Measurements from ENCODE around the gene TRMT2A.

TRMT2A gene

DNA sequence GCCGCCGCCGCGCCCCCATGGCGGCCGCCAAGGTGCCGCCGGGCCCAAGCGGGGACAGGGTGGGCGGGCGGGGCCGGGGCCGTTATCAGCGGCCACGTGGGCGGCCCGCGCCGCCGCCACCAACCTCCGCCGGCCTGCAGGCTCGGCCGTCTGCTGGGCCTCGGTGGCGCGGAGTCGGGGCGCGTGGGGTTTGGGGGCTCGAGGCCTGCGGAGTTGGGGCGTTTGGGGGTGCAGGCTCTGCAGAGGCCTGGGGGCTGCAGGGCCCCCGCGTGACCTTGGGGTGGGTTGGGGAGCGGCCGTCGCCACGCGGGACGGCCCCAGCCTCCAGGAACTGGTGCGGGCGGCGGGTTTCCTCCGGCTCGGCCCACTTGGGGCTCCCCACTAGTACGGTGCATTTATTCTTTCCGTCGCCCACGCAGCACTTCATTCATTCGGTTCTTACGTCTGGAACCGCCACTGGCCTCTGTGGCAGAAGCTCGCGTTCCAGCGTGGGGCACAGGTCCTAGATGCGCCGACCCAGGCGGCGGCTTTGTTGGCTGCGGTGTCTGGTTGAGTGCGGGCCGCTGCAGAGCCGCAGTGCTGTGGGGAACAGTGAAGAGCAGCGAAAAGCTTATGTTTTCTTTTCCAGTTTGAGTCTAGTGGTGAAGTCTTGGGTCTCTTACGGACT is 740 bp upstream of the TRMT2A start:
- DNase-seq = peak; percentile 16 to 54 (median 40)

DNA sequence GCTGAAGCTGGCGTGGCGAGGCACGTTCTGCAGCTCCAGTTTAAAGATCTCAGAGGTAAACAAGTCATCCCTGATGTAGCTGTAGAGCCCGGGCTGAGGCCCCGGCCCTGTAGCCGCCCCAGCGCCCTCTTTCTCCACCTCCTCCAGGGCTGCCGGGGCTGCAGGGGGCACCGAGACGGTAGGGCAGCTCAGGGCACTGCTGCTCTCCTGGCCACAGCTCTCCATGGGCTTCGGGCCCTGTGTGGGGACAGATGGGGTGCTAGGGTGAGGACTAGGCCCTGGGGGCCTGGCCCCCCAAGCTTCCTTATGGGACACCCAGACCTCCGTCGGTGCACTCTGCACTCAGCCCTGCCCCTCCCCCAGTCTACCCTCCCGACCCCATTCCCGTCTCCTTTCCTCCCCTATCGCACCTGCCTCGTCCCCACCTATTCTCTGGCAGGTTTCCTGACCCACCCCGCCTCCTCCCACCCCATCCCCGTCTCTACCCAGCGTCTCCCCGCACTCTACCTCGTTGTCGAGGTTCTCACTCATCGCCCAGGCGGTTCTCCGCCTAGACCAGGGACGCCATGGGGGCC is 563 bp downstream of the TRMT2A start:
- no peak for DNase-seq

DNA sequence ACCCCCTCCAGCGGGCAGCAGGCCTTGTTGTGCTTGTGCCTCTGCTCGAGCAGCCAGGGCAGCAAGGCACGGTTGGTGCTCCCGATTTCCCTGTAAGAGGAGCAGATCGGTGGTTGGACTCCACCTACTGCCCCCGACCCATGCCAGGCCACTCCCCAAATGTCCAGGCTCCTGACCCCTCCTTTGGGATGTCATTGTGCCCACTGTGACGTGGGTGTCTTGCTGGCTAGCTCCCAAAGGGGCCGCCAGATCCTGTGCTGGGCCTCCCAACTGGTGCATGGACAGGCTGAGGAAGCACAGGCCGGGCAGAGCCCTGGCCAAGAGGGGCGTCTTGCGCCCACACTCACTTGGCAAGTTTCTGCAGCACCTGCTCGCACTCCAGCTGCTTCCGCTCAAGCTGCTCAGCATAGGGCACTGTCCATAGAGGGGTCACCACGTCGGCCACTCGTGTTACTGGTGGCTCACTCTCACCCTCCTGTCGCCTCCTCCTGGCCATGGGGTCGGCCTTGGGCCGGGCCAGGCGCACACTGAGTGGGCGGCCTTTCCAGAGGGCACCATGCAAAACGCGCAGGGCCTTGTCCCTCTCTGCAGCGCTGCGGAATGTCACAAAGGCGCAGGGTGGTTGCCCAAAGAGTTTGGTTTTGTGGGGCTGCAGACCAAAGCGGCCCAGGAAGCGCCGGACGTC is 1.2 kb downstream of the TRMT2A start, which contains the start of gene RANBP1:
Gene RANBP1, plus strand, starts transcription at position 414 of the 685 bp plus-strand sequence. Its CDS starts 81 bp downstream, at position 495.
- no peak for DNase-seq

DNA sequence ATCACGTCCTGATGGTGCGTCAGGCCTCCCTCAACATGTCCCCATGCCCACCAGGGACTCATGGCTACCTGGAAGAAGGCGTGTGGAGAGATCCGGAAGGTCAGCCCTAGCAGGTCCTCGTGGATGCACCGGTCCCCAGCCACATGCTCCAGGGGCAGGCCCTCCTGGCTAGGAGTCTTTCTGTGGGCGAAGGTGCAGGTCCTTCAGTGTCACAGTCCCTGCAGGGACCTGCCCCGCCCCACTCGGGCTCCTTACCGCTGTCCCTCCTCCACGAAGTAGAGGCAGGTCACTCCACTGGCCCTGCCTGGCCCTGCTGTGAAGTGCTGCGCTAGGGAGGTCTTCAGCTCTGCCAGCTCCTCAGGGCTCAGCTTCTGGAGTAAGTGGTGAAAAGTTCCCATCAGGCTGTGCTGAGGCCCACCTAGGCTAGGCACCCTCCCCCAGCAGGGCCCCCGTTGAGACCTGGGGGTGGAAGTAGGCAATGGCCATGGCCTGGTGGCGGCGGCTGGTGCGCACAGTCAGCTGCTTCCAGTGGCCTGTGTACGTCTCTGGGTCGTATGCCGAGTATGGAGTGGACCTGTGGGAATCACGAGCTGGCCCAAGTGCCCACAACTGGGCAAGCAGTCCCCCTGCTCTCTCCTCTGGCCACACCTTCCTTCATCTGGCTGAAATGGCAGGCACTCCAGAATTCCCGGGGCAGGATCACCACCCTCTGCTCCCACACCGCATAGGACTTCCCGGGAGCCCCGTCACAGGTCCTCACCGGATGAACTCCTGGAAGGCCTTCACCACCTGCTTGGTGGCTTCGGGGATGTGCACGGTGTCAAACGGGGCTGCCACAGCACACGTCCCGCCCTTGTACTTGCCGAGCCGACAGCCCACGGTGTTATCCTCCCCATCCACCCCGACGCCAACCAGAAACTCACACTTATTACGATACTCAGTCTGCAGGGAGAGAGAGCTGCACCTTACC is 2.2 kb downstream of the TRMT2A start:
- no peak for DNase-seq

DNA sequence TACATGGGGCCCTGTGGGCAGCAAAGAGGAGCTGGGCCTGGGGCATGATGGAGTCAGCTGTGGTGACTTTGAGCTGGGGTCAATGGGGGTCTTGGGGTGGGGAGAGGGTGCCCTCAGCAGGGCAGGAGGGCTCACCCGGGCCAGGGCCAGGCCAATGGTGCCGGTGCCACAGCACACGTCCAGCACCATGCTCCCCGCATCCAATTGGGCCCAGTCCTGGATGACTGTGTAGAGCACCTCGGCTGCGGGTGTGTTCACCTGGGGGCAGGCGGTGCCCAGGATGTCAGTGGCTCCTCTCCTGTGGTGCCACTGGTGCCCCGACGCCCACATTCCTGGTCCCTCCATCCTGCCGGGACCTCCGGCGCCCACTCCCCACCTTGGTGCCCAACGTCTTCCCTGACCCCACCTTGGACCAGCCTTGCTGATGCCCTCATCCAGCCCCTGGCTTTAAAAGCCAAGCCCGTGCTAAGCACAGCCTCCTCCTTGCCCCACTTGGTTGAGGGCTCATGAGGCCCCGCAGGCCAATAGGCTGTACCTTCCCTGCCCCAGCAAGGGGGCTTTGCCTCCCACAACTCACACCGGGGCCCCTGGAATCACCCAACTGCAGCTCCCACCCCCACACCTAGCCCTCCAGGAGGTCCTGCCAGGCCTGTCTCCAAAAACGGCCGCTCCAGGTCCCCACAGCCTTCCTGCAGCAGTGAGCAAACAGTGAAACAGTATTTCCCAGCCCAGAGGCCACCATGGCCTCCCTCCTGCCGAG is 3.3 kb downstream of the TRMT2A start:
- no peak for DNase-seq

DNA sequence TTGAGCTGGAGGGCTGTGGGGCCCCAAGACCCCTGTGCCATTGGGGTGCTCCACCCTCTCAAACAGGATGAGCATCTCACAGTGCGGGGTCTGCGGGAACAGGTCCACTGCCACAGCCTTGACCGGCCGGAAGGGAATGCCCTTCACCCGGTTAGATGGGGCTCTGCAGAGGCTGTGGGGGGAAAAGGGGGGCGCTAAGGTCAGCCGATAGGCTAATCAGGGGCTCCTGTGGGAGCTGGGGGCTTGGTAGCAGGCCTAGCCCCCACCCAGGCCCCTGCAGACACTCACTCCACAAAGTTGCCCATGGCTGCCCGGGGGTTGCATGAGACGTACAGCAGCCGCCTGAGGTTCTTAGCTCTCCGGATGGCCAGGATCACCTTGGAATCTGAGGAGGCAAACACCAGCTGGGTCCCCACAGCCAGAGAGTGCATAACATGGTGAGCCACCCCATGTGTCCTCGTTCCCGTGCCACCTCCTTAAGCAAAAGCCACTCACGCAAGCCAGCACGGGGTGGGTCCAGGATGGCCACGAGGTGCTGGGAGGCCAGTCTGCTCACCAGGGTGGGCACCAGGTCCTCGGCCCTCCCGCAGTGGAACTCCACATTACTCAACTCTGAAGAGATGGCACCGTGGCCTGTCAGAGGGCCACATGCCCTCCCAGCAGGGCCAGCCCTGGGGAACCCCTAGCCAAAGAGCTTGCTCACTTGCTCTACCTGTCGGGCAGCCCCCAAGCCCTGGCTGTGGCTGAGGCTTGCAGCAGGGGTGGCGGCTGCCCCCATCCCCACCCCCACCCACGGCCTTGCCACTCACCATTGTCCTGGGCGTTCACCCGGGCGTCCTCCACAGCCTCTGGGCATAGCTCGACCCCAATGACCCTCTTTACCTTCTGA is 4.2 kb downstream of the TRMT2A start:
- DNase-seq = no peak

DNA sequence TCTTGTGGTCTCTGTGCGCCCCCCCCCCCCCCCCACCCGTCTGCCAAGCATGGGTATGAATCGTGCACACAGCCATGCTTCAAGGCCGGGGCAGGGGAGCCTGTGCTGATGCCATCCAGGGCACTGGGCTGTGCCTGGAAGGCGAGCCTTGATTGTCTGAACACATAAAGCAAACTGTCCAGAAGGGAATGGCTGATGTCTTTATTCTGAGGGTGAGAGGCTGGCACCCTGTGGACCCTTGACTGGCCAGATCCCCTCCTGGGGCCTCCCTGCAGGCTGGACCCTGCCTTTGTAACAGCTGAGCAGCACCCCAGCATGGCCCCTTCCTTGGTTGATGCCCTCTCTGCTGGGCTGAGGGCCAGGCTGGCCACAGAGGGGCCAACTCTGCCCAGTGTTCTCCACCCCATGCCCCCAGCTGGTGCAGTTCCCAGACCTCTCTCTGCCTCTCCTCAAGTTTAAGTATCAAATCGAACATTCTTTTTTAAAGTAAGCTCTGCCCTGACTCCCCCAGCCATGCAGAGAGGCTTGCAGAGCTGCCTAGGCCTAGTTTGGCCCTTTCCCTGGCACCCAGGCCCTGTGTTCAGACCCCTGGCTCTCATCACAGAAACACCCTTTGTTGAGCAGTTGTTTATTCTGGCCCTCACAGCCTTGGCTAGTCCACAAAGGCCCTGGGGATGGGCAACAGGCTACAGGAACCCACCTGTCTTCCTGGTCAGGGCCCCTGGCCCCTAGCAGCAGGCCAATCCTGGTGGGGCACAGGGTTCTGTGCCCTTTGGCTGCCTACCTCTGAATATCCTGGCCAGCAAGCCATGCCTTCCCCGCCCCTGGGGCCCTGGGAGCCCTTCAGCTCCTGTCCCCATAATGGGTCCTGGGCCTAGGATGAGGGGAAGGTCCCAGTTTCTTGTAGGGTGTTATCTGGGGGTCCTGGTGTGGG is 5.1 kb downstream of the TRMT2A start:
- DNase-seq = no peak

DNA sequence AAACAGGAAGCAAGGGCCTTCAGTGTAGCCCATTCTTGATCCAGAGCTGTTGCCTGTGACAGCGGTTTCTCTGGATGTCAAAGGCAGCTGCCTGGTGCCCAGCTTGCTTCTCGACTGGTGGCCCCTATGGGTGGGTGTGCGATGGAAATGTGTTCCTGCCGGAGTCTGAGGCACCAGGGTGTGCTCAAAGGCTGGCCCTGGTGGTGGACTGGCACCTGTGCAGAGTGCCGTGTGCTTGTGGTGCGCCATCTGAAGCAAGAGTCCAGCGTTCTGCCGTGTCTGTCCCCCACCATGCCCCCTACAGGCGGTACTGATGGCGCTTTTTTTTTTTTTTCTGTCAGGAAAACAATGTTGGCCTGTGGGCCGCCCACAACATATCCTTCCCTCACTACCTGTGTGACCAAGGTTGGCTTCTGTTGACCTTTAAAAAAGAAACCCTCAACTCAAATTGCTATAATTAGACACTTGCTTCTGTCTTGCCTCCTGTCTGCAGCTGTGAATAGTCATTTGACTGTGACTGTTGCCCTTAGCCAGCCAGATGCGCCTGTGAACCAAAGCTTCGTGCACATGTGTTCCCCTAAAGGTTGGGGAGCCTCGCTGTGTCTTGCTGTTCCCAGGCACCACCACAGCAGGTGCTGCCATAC is 5.9 kb downstream of the TRMT2A start:
- no peak for DNase-seq

DNA sequence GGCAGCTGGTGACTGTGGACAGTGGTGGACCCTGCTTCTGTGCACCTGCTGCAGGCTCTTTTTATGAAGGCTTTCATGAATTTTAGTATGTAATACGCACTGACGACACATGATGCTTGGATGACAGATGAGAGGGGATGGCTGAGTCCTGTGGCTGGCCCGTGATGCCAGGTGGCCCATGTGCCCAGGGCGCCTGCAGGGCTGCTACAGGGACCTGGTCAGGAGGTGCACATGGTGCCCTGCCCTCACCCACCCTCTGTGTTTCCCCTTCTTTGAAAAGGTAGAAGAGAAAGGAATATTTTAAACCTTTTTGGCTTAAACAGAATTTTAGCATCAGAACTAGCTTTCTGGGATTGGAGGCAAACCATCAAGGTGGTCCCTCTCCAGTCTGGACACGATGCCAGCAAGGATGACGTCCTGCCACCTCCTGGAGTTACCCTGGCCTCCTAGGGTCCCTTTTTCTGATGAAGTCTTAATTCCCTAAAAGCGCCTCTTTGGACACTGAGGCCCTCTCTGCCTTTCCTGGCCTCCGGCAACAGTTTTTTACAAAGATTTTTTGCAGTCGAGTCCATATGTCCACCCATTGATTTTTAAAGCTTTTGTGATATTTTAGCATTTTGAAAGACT is 6.6 kb downstream of the TRMT2A start:
- DNase-seq = no peak

DNA sequence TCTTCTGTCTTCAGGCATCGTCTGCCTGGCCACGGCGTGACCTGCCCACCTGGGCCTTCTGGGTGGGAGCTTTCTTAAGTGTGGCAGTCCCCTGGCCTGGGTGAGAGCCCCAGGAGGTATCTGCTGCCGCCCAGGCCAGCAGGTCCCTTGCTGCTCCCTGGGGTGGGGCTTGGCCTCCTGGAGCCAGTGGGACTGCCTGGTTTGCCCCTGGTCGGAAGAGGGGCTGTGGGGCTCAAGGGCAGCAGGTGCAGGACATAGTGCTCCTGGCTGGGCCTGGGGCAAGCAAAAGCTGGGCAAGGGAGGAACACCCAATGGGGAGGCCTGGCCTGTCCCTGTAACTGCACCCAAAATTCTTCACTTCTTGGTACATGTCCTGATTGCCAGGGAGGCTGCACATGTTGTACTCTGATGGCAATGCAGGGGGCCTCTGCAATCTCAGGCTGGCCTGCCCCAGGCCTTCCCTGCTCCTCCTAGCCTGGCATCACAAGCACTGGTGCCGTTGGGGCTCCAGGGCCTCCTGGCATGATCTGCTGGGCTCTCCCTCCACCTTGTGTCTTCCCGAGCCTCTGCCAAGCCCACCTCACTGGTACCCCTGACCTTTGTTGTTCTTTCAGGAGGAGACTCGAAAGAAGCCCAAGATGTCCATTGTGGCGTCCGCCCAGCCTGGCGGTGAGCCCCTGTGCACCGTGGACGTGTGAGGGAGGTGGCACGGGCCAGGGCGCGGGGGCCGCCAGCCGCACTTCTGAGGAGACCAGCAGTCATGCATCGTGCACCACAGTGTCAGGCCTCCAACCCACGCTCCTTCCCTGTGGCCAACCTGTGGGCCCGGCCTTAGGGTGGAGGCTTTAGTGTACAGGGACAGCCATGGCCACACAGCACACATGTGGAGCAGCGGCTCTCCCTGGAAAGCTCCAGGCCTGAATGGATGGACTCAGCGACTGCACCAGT is 7.3 kb downstream of the TRMT2A start:
- DNase-seq = no peak

DNA sequence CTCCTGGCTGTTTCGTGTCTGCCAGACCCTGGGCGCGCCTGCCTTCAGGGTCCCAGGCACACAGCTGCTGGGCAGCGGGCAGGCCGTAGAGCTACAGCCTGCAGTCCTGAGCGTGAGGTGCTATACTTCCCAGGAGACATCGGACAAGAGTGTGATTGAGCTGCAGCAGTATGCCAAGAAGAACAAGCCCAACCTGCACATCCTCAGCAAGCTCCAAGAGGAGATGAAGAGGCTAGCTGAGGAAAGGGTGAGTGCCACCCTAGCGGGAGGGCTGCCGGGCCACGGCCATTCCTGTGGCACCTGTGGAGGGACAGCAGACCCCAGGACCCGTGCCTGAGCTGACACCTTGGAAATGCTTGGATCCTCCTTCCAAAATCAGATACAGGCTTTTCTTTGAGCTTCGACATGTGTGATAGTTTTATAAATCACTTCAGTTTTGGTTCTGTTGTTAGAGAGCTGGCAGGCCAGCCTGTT is 8.2 kb downstream of the TRMT2A start:
- no peak for DNase-seq

DNA sequence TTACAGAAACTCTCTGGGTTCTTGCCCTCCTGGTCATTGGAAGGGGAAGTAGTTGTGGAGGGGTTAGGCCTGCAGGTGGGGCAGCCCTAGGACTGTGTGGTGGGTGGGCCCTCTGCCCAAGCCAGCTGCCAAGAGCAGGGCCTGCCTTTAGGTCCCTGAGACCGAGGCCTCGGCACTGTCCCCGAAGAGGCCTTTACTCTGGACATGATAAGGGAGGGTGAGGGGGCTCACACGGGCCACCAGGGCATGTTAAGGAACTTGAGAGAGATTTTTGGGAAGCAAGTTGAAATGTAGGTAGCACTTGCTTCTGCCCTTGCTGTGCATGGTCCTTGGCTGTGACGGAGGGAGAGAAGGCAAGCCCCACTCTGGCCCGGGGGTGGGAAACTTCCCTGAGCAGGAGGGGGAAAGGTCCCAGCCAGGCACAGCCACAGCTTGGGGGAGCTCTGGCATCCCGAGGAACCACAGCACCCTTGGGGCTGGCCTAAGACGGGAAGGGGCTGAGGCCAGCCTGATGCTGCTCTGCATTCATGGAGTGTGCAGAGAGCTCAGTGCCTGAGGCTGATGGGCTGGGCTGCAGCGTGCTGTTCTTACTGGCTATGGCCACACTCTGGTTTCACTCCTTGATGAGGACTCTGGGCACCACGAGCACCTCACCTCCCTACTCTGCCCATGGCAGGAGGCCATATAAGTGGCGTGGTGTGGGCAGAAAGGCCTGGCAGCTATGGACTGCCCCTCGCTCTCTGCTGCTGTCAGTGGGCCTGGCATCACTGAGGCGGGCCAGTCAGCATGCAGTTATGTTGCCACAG is 8.9 kb downstream of the TRMT2A start:
- no peak for DNase-seq

DNA sequence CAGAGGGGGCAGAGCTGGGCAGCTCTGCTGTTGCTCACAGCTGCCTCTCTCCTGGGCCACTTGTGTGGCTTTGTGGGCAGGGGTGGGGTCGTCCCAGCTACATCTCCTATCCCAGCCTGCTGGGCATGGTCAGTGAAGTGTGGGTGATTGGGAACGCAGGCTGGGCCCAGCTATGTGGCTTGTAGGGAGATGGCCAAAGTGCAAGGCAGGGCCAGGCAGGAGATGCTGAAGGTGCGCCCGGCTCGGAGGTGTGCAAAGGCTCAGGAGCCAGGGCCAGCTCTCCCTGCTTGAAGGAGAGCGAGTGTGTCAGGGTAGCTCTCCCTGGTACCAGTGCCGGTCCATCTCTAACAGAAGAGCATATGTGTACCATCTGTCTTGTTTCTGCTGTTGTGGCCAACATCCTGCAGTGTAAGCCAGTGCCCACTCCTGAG is 9.5 kb downstream of the TRMT2A start:
- no peak for DNase-seq

DNA sequence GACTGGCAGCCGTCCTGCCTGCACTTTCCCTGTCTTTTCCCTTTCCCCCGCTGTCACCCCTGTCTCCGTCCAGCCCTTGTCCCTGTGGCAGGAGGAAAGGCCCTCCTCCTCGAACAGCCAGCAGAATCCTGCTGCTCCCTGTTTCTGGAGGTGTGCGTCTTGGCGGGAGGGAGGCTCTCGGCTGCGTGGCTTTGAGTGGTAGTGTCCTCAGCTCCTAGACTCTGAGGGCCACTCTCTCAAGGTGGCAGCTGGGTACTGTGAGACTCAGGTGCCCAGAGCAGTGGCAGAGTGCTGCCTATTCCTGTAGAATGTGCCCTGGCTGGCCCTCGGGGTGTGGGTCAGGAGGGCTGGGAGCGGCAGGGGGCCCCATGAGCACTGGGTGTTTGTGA is 10.2 kb downstream of the TRMT2A start:
- no peak for DNase-seq

DNA sequence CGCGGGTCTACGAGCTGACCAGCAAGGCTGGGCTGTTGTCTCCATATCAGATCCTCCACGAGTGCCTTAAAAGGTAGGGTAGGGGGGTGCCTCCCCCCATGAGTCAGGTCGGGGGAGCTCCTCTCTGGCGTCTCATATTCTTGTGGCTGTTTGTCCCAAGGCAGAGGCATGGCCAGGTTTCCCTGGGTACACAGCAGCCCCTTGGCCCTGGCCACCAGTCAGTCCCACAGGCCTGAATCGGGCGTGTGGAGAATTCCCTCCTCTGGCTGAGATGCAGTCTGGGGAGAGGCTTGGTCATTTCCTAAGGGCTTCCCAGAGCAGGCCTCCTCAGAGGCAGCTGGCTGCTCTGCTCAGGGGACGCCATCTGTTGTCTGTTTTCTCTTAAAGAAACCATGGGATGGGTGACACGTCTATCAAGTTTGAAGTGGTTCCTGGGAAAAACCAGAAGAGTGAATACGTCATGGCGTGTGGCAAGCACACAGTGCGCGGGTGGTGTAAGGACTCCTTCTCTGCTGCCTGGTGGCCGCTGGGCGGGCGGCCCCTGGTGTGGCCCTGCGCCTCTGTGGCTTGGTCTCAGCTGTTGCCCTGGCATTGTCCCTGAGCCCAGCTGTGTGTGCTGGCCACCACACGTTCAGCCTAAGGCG is 10.7 kb downstream of the TRMT2A start:
- no peak for DNase-seq
